GM10266 (cell line): ENCODE data around the gene MATK.
"Not testable (repeated sequence)": the region's sequence is repeated elsewhere in the genome, so short reads cannot be mapped to it uniquely, and the experiment has no call there.

Experiments
- DNase-seq: peaks from one replicate; pipeline ENCODE4 v3.0.0; 2012; ENCODE audit errors: extremely low spot score
- TF ChIP-seq, protein P1 (sequence below): IDR thresholded peaks from 2 replicates; pipeline ENCODE4 v1.5.1; 2012; ENCODE audit warnings: mild to moderate bottlenecking, low read depth; ENCODE audit not compliant: control insufficient read depth, insufficient read depth; ENCODE audit errors: missing control alignments

Gene MATK

DNA sequence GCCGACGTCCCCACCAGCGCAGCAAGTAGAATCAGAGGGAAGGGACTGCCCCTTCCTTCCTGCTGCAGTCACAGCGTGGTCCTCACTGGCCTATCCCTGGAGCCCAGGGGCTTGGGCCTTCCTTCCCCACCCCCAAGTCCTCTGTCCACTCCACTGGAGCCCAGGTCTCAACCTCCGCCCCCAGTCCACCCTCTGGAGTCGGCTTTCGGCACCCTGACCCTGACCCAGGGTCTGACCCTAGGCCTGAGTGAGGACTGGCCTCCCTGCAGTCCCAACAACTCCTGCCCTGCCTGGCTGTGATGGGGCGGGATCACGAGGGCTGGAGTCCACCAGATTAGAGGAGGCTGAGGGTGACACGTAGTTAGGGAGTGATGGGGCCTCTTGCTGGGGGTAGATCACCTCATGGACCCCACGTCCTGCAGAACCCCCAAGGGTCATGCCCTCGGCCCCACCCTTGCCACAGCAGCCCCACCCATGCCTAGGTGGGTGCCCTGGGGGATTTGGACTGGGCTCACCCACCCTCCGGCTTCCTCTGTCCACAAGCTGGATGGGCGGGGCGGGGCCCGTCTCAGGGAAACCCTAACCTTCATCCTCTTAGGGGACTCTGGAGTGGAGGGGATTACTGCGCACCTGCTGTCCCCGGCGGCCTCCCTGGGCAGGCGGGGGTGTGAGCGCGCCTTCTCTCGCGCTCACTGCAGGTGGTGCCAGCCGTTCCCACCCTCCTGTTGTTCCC is 18.0 kb downstream of the MATK start:
- TF ChIP-seq, protein P1, sequence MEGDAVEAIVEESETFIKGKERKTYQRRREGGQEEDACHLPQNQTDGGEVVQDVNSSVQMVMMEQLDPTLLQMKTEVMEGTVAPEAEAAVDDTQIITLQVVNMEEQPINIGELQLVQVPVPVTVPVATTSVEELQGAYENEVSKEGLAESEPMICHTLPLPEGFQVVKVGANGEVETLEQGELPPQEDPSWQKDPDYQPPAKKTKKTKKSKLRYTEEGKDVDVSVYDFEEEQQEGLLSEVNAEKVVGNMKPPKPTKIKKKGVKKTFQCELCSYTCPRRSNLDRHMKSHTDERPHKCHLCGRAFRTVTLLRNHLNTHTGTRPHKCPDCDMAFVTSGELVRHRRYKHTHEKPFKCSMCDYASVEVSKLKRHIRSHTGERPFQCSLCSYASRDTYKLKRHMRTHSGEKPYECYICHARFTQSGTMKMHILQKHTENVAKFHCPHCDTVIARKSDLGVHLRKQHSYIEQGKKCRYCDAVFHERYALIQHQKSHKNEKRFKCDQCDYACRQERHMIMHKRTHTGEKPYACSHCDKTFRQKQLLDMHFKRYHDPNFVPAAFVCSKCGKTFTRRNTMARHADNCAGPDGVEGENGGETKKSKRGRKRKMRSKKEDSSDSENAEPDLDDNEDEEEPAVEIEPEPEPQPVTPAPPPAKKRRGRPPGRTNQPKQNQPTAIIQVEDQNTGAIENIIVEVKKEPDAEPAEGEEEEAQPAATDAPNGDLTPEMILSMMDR, result no peak
- no peak for DNase-seq

DNA sequence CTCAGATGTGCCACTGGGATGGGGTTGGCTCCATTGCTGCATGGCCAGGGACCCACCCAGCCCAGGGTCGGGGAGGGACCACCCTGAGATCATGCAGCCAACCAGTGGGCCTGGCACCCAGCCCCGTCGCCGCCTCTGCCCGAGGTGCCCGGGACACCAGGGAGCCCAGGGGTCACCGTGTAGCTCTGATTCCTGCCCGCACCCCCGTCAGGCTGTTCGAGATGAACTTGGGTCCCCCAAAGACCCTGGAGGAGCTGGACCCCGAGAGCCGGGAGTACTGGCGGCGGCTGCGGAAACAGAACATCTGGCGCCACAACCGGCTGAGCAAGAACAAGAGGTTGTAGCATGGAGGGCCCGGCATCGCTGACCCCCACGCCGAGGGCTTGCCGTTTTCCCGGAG is 19.1 kb downstream of the MATK start:
- DNase-seq, result no peak
- TF ChIP-seq, protein P1, result no peak

DNA sequence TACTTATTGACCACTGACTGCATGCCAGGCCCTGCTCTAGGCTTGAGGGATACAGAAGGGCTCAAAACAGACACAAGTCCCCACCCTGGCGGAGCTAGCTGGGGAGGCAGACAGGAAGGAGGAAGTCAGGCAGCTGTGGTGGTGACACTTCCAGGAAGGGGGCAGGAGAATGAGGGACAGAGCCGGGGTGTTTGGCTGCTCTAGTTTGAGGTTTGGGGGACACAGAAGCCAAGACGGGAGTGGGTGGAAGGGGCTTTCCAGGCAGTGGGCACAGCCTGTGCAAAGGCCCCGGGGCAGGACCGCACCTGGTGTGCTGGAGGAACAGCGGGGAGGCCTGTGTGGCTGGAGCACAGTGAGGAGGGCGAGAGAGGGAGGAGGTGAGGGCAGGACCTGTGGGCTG is 19.7 kb downstream of the MATK start:
- no peak for DNase-seq
- TF ChIP-seq, protein P1, result no peak

DNA sequence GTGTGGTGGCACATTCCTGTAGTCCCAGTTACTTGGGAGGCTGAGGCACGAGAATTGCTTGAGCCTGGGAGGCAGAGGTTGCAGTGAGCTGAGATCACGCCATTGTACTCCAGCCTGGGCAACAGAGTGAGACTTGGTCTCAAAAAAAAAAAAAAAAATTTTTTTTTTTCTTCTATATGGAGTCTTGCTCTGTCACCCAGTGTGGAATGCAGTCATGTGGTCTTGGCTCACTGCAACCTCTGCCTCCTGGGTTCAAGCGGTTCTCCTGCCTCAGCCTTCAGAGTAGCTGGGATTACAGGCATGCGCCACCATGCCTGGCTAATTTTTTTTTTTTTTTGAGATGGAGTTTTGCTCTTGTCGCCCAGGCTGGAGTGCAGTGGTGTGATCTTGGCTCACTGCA is 20.4 kb downstream of the MATK start:
- DNase-seq, result not testable (repeated sequence)

DNA sequence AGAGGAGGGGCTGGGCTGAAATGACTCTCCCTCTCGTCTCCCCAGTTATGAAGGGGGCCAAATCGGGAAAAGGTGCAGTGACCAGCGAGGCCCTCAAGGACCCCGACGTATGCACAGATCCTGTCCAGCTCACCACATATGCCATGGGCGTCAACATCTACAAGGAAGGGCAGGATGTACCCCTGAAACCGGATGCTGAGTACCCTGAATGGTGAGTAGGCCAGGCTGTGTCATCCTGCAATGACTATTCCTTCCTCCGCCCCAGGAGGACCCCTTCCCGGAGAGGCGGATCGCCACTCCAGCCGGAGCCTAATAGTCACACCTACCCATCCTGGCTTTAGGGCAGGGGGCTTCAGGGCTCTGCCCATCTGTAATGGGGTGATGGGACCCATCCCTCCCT is 21.1 kb downstream of the MATK start:
- no peak for DNase-seq
- TF ChIP-seq, protein P1, result no peak

DNA sequence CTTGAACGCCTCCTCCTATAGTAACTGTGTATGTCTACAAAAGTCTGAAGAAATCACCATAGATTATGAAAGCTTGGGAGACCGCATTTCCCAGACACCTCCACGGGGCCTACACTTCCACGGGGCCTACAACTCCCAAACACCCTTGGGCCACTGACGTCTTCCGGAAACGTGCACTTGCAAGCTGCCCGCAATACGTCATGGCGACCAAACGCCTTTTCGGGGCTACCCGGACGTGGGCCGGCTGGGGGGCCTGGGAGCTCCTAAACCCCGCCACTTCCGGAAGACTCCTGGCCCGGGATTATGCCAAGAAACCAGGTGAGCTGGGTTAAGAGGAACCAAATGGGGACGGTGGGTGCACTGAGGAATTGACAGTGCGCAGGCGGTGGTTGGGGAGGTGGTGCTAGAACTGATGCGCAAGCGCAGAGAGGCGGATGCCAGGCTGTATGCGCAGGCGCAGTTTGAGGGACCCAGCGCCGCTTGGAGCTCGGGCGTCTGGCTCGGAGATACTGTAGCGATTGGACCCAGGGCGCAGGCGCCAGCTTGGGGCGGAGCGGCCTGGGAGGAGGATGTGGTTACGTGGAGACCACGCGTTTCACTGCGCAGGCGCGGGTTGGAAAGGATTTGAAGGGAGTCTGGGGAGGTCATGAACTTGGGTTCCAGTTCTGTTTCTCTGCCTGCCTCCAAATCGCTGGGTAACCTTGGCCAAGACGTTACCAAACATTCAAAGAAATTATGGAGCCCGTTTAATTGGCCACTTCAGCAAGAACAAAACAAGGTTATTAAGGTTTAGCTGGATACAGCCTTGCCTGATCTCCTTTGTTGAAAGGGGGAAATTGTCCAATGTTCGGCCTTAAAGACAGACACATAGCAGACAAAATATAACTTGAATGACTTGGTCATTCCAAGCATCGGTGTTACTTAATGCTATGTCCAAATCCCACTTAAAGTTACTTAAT is 23.4 kb downstream of the MATK start, which contains the start of gene MRPL54:
TSS of gene MRPL54 (plus strand) at position 182 of the 959 bp plus-strand sequence. CDS start at position 201, 19 bp downstream.
- TF ChIP-seq, protein P1, result no peak
- DNase-seq, result peak; percentile 99

DNA sequence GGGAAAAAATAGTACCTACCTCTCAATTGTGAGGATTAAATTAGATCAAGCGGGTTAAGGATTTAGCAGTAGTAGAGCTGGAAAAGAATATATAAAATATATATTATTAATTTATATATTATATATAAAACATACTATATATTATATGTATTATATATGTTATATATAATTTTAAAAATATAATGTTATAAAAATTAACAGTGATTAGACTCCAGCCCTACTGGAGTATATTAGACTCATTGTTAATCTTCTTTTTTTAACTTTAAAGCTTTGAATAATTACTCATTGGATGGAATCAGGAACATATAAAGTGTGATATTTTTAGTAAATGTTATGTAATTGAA is 24.1 kb downstream of the MATK start:
- DNase-seq, result no peak
- TF ChIP-seq, protein P1, result no peak
